Neural progenitor cell (in vitro differentiated cells): Measurements from ENCODE around the gene G0S2.

Experiments used
- CTCF ChIP-seq: fragments of 200-600 bp; sonication (generic); IDR thresholded peaks from 2 replicates; pipeline ENCODE4 v1.5.1; 2017; ENCODE audit warnings: antibody characterized with exemption, mild to moderate bottlenecking
- EZH2 ChIP-seq: fragments of 200-600 bp; sonication (generic); IDR thresholded peaks from 2 replicates; pipeline ENCODE4 v1.6.1; 2017; ENCODE audit warnings: antibody characterized with exemption, mild to moderate bottlenecking, moderate library complexity
- EZH2phosphoT487 ChIP-seq: fragments of 200-600 bp; sonication (generic); IDR thresholded peaks from 2 replicates; pipeline ENCODE4 v1.6.1; 2017; ENCODE audit warnings: antibody characterized with exemption

- TF ChIP-seq EZH2 (no peak), CTCF (no peak), EZH2phosphoT487 (no peak)
These were observed 13.6 kb downstream of the G0S2 start for GRCh38 chr1:209688746-209689234.
